Activated effector memory CD4-positive, alpha-beta T cell treated with anti-CD3 and anti-CD28 coated beads, Interleukin-2, amount 50 U/mL, for 16 hours (primary cell): Measurements from ENCODE around the gene AGBL4.

Experiments
- DNase-seq: peaks from one replicate; pipeline ENCODE4 v3.0.0-alpha.2; 2020

Gene AGBL4

GRCh38 chr1:49163031-49163430 lies 860.7 kb downstream of the AGBL4 start:
- no peak for DNase-seq

GRCh38 chr1:49160677-49161076 lies 863.1 kb downstream of the AGBL4 start:
- no peak for DNase-seq

GRCh38 chr1:49136738-49137251 lies 887.0 kb downstream of the AGBL4 start:
- no peak for DNase-seq

GRCh38 chr1:49125746-49126145 lies 898.0 kb downstream of the AGBL4 start:
- no peak for DNase-seq

GRCh38 chr1:49111931-49112330 lies 911.8 kb downstream of the AGBL4 start:
- no peak for DNase-seq

GRCh38 chr1:49106445-49106844 lies 917.3 kb downstream of the AGBL4 start:
- DNase-seq = no peak

- DNase-seq = no peak
Observed at GRCh38 chr1:49104575-49104974, 919.2 kb downstream of the AGBL4 start.

- no peak for DNase-seq
Observed at GRCh38 chr1:49102752-49103151, 921.0 kb downstream of the AGBL4 start.

GRCh38 chr1:49098866-49099265 lies 924.9 kb downstream of the AGBL4 start:
- no peak for DNase-seq

GRCh38 chr1:49086327-49086726 lies 937.4 kb downstream of the AGBL4 start:
- no peak for DNase-seq

GRCh38 chr1:49085079-49085478 lies 938.7 kb downstream of the AGBL4 start:
- DNase-seq = no peak

GRCh38 chr1:49060766-49061165 lies 963.0 kb downstream of the AGBL4 start:
- no peak for DNase-seq

GRCh38 chr1:49059087-49059486 lies 964.7 kb downstream of the AGBL4 start:
- no peak for DNase-seq

- DNase-seq = no peak
Observed at GRCh38 chr1:49052102-49052501, 971.7 kb downstream of the AGBL4 start.

GRCh38 chr1:49051647-49052046 lies 972.1 kb downstream of the AGBL4 start:
- no peak for DNase-seq

- no peak for DNase-seq
Observed at GRCh38 chr1:49050041-49050440, 973.7 kb downstream of the AGBL4 start.

- DNase-seq = no peak
Observed at GRCh38 chr1:49048188-49048587, 975.6 kb downstream of the AGBL4 start.

- no peak for DNase-seq
Observed at GRCh38 chr1:49046305-49046704, 977.4 kb downstream of the AGBL4 start.

GRCh38 chr1:49045371-49045770 lies 978.4 kb downstream of the AGBL4 start:
- DNase-seq = no peak

- DNase-seq = no peak
Observed at GRCh38 chr1:49036700-49037099, 987.1 kb downstream of the AGBL4 start.

GRCh38 chr1:49028396-49028795 lies 995.4 kb downstream of the AGBL4 start:
- no peak for DNase-seq

- no peak for DNase-seq
Observed at GRCh38 chr1:49026230-49026811, 997.4 kb downstream of the AGBL4 start.

- no peak for DNase-seq
Observed at GRCh38 chr1:49016030-49016977, 1007.5 kb downstream of the AGBL4 start.

- DNase-seq = no peak
Observed at GRCh38 chr1:49013079-49013478, 1010.7 kb downstream of the AGBL4 start.
